Heart right ventricle (tissue), 16 donors: ENCODE data around the gene BTBD9. TPM values are rescaled to one million over a fixed set of nuclear protein-coding genes. Genes with fewer than 3 reads are reported as not detected.

Experiments
- ATAC-seq, 8 donors: fragments of 200-7000 bp; cut with Tn5 transposase; one replicate each; pipeline ENCODE4 v1.9.1; 2020; ENCODE audit warnings: mild to moderate bottlenecking in 8 of 8, moderate library complexity in 8 of 8, moderate number of reproducible peaks in 1 of 8
- DNase-seq, 2 donors: peaks; one replicate each; pipeline ENCODE4 v3.0.0-alpha.2; 2020
- H3K27ac ChIP-seq, 10 donors: fragments of 200-600 bp; sonication (generic) in 2 of 10; one replicate each; pipeline versions ENCODE4 v1.5.0 to v1.8.0; 2020 to 2022; ENCODE audit warnings: mild to moderate bottlenecking in 3 of 10
- H3K27me3 ChIP-seq, 7 donors: fragments of 200-600 bp; one replicate each; pipeline ENCODE4 v1.8.0; 2021 to 2022; ENCODE audit warnings: mild to moderate bottlenecking in 2 of 7
- H3K36me3 ChIP-seq, 9 donors: fragments of 200-600 bp; sonication (generic) in 1 of 9; one replicate each; pipeline versions ENCODE4 v1.5.0 to v1.8.0; 2020 to 2022; ENCODE audit warnings: mild to moderate bottlenecking in 2 of 9
- H3K4me1 ChIP-seq, 9 donors: fragments of 200-600 bp; sonication (generic) in 1 of 9; one replicate each; pipeline versions ENCODE4 v1.5.0 to v1.8.0; 2020 to 2022; ENCODE audit warnings: mild to moderate bottlenecking in 4 of 9
- H3K4me3 ChIP-seq, 10 donors: fragments of 200-600 bp; sonication (generic) in 2 of 10; one replicate each; pipeline versions ENCODE4 v1.5.0 to v1.8.0; 2020 to 2022; ENCODE audit warnings: mild to moderate bottlenecking in 7 of 10, moderate library complexity in 2 of 10
- H3K9me3 ChIP-seq, 11 donors: fragments of 200-600 bp in 10 of 11; sonication (generic) in 2 of 11; one replicate each; pipeline versions ENCODE4 v1.5.0 to v1.8.0; 2013 to 2022; ENCODE audit warnings: mild to moderate bottlenecking in 2 of 11, control low read depth in 1 of 11, moderate library complexity in 1 of 11
- CTCF ChIP-seq, 9 donors: fragments of 200-600 bp; sonication (generic) in 2 of 9; IDR thresholded peaks; one replicate each; pipeline versions ENCODE4 v1.5.0 to v1.8.0; 2021 to 2022; ENCODE audit warnings: antibody characterized with exemption in 9 of 9, mild to moderate bottlenecking in 5 of 9, moderate library complexity in 1 of 9
- WGBS, 2 donors: extraction: QIAGEN DNeasy Blood & Tissue Kit; methylation state at CpG; one replicate each; pipeline ENCODE4 v1.1.7; 2013; ENCODE audit warnings: inconsistent platforms in 1 of 2; 5-methylcytosine and 5-hydroxymethylcytosine counted together
- intact Hi-C, 10 donors: fragments of 100-400 bp; cut with DNase I; formaldehyde crosslinking; loops; one replicate each; pipeline versions ENCODE4 v1.11.1 to v1.14.2; 2022
- polyA plus RNA-seq, 2 donors: library from polyadenylated mRNA; stranded (reverse); fragments of 200-250 nt; gene quantifications; one replicate each; pipeline ENCODE4 v1.2.3, GENCODE V29; 2013
- total RNA-seq, 10 donors: library from RNA; stranded (reverse); fragmentation: NEBNext Ultra II Directional in 3 of 10; extraction: Animal tissue kit (Norgen Biotek cat#: 25700) in 3 of 10; gene quantifications; one replicate each; pipeline versions ENCODE4 v1.2.1 to v1.2.4, GENCODE V29; 2021 to 2023
- donor health status: Arrhythmogenic right ventricular cardiomyopathy.
- donor health status: ischemic (EF 13 %, LVEDD 7.1; RV severe dilation, severe dysfunction).
- donor health status: healthy with polysubstance abuse.
- donor health status: DM: no; HTN: yes; CAD: no.
- donor health status: DM: no; HTN: no; CAD: no.
- donor health status: ischemic (EF 25% LVEDD 6.9; RV normal size, moderate dysfunction).
- donor health status: ischemic (EF 25% LVEDD 5.7; RV mildly dilated, moderate dysfunction).
- donor health status: healthy.
- donor health status: DM: yes; HTN: yes; CAD: no.
- donor health status: Ischemic cardiomyopathy.
- donor health status: ischemic (EF 35%, LVEDD 5.7; RV mildly dilated, moderate dysfunction).
- donor health status: nonischemic (EF 11% LVEDD 7.7; RV severe dilation, severe dysfunction).
- donor health status: DM: yes; HTN: yes; CAD: no.
- donor health status: PGD.
- donor health status: ischemic (EF 29% LVEDD 5.4; RV normal size, mild dysfunction).
- donor health status: nonischemic (EF 23%, LVEDD 6.1; RV moderate dilation, normal function).

BTBD9 gene
- total and polyA plus RNA-seq, 12 donors: 4.2 to 27.7 (median 18.3) TPM

GRCh38 chr6:38617856-38618255 lies 21.9 kb downstream of the BTBD9 start:
- H3K36me3 ChIP-seq: no peaks in the 10 kb centered on the region
- intact Hi-C loops: no loop called here
- H3K4me1 ChIP-seq: peaks cover 0 to 16% (median 0%) of the 10 kb centered on the region in 9 donors
- ATAC-seq: no peak
- 94 to 98% methylated on average over 8 of the region's 8 CpGs for WGBS, 2 donors
- peaks cover 0 to 16% (median 0%) of the 10 kb centered on the region in 11 donors for H3K9me3 ChIP-seq
- no peak for TF ChIP-seq CTCF (IDR thresholded peaks at IDR 0.05)
- H3K27me3 ChIP-seq: no peaks in the 10 kb centered on the region
- no peak for DNase-seq
- H3K4me3 ChIP-seq: no peak overlapping the region
- no peak overlapping the region for H3K27ac ChIP-seq

GRCh38 chr6:38612143-38612965 lies 27.4 kb downstream of the BTBD9 start:
- Histone ChIP-seq H3K36me3 (no peaks in the 10 kb centered on the region), H3K9me3 (peaks cover 0 to 10% (median 0%) of the 10 kb centered on the region in 11 donors), H3K27ac (no peak overlapping the region), H3K4me3 (no peak overlapping the region), H3K27me3 (no peaks in the 10 kb centered on the region), H3K4me1 (peaks cover 0 to 32% (median 10%) of the 10 kb centered on the region in 9 donors)
- DNase-seq (no peak), ATAC-seq (peak in 1 of 8 donors; percentile 13)
- intact Hi-C loops: no loop called here
- no peak for TF ChIP-seq CTCF (IDR thresholded peaks at IDR 0.05)
- 93 to 97% methylated on average over 1 of the region's 1 CpG for WGBS, 2 donors

- DNase-seq (no peak), ATAC-seq (no peak)
- Histone ChIP-seq H3K27ac (no peak overlapping the region), H3K4me3 (no peak overlapping the region), H3K9me3 (no peaks in the 10 kb centered on the region), H3K27me3 (no peaks in the 10 kb centered on the region), H3K36me3 (no peaks in the 10 kb centered on the region), H3K4me1 (peaks cover 0 to 32% (median 10%) of the 10 kb centered on the region in 9 donors)
- intact Hi-C loops: no loop called here
- 69 to 70% methylated on average over 6 of the region's 6 CpGs for WGBS, 2 donors
- no peak for TF ChIP-seq CTCF (IDR thresholded peaks at IDR 0.05)
Measured at GRCh38 chr6:38610050-38610625, 29.6 kb downstream of the BTBD9 start.

- no peaks in the 10 kb centered on the region for H3K27me3 ChIP-seq
- no peak overlapping the region for H3K4me3 ChIP-seq
- H3K4me1 ChIP-seq: peaks cover 0 to 26% (median 19%) of the 10 kb centered on the region in 9 donors
- DNase-seq (no peak), ATAC-seq (peak in 2 of 8 donors; percentile 36 to 47)
- intact Hi-C loops: loop anchor here in 1 of 10 donors (5.0 kb wide), 1 partner anchor 33 kb away; the partner anchor contains the start of gene BTBD9
- WGBS, 2 donors: 57 to 60% methylated on average over 2 of the region's 2 CpGs
- H3K9me3 ChIP-seq: no peaks in the 10 kb centered on the region
- H3K27ac ChIP-seq: peak overlapping the region in 1 of 10 donors; percentile 33
- no peak for TF ChIP-seq CTCF (IDR thresholded peaks at IDR 0.05)
- H3K36me3 ChIP-seq: no peaks in the 10 kb centered on the region
Measured at GRCh38 chr6:38604700-38605099, 35.0 kb downstream of the BTBD9 start.
